ENCODE measurements around the gene DGAT2L6.
"Not testable (repeated sequence)": the region's sequence is repeated elsewhere in the genome, so short reads cannot be mapped to it uniquely, and the experiment has no call there.

DNA sequence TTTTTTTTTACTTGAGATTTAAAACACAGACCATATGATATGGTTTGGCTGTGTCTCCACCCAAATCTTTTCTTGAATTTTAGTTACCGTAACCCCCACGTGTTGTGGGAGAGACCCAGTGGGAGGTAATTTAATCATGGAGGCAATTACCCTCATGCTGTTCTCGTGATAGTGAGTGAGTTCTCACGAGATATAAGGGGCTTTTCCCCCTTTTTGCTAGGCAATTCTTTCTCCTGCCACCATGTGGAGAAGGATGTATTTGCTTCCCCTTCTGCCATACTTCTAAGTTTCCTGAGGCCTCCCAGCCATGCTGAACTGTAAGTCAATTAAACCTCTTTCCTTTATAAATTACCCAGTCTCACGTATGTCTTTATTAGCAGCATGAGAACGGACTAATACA, 32.3 kb downstream of the DGAT2L6 start:
- TF ChIP-seq, protein P1, sequence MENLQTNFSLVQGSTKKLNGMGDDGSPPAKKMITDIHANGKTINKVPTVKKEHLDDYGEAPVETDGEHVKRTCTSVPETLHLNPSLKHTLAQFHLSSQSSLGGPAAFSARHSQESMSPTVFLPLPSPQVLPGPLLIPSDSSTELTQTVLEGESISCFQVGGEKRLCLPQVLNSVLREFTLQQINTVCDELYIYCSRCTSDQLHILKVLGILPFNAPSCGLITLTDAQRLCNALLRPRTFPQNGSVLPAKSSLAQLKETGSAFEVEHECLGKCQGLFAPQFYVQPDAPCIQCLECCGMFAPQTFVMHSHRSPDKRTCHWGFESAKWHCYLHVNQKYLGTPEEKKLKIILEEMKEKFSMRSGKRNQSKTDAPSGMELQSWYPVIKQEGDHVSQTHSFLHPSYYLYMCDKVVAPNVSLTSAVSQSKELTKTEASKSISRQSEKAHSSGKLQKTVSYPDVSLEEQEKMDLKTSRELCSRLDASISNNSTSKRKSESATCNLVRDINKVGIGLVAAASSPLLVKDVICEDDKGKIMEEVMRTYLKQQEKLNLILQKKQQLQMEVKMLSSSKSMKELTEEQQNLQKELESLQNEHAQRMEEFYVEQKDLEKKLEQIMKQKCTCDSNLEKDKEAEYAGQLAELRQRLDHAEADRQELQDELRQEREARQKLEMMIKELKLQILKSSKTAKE (IDR thresholded peaks at IDR 0.05; ENCODE audit: low read depth, poor library complexity, severe bottlenecking) = not testable (repeated sequence)
- not testable (repeated sequence) for TF ChIP-seq TCF7 (IDR thresholded peaks at IDR 0.05; ENCODE audit: borderline replicate concordance); CHD4 (IDR thresholded peaks at IDR 0.05); HDGF (IDR thresholded peaks at IDR 0.05); ESRRA (IDR thresholded peaks at IDR 0.05; ENCODE audit: low read length); GABPA (IDR thresholded peaks at IDR 0.05; ENCODE audit: low read depth)
- TF ChIP-seq, protein P2, sequence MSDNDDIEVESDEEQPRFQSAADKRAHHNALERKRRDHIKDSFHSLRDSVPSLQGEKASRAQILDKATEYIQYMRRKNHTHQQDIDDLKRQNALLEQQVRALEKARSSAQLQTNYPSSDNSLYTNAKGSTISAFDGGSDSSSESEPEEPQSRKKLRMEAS (IDR thresholded peaks at IDR 0.05; ENCODE audit: low read depth, low read length) = not testable (repeated sequence)
- TF ChIP-seq, protein P3, sequence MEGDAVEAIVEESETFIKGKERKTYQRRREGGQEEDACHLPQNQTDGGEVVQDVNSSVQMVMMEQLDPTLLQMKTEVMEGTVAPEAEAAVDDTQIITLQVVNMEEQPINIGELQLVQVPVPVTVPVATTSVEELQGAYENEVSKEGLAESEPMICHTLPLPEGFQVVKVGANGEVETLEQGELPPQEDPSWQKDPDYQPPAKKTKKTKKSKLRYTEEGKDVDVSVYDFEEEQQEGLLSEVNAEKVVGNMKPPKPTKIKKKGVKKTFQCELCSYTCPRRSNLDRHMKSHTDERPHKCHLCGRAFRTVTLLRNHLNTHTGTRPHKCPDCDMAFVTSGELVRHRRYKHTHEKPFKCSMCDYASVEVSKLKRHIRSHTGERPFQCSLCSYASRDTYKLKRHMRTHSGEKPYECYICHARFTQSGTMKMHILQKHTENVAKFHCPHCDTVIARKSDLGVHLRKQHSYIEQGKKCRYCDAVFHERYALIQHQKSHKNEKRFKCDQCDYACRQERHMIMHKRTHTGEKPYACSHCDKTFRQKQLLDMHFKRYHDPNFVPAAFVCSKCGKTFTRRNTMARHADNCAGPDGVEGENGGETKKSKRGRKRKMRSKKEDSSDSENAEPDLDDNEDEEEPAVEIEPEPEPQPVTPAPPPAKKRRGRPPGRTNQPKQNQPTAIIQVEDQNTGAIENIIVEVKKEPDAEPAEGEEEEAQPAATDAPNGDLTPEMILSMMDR (IDR thresholded peaks at IDR 0.05 in 2 of 3, conservative IDR thresholded peaks at IDR 0.05 in 1 of 3; ENCODE audit: control insufficient read depth in 2 of 3, extremely low read depth in 1 of 3, insufficient read depth in 1 of 3, low read depth in 3 of 3, low read length in 3 of 3) = not testable (repeated sequence)
- TF ChIP-seq, protein P4, sequence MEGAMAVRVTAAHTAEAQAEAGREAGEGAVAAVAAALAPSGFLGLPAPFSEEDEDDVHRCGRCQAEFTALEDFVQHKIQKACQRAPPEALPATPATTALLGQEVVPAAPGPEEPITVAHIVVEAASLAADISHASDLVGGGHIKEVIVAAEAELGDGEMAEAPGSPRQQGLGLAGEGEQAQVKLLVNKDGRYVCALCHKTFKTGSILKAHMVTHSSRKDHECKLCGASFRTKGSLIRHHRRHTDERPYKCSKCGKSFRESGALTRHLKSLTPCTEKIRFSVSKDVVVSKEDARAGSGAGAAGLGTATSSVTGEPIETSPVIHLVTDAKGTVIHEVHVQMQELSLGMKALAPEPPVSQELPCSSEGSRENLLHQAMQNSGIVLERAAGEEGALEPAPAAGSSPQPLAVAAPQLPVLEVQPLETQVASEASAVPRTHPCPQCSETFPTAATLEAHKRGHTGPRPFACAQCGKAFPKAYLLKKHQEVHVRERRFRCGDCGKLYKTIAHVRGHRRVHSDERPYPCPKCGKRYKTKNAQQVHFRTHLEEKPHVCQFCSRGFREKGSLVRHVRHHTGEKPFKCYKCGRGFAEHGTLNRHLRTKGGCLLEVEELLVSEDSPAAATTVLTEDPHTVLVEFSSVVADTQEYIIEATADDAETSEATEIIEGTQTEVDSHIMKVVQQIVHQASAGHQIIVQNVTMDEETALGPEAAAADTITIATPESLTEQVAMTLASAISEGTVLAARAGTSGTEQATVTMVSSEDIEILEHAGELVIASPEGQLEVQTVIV (IDR thresholded peaks at IDR 0.05; ENCODE audit: borderline replicate concordance, partially characterized antibody) = not testable (repeated sequence)
- TF ChIP-seq, protein P5, sequence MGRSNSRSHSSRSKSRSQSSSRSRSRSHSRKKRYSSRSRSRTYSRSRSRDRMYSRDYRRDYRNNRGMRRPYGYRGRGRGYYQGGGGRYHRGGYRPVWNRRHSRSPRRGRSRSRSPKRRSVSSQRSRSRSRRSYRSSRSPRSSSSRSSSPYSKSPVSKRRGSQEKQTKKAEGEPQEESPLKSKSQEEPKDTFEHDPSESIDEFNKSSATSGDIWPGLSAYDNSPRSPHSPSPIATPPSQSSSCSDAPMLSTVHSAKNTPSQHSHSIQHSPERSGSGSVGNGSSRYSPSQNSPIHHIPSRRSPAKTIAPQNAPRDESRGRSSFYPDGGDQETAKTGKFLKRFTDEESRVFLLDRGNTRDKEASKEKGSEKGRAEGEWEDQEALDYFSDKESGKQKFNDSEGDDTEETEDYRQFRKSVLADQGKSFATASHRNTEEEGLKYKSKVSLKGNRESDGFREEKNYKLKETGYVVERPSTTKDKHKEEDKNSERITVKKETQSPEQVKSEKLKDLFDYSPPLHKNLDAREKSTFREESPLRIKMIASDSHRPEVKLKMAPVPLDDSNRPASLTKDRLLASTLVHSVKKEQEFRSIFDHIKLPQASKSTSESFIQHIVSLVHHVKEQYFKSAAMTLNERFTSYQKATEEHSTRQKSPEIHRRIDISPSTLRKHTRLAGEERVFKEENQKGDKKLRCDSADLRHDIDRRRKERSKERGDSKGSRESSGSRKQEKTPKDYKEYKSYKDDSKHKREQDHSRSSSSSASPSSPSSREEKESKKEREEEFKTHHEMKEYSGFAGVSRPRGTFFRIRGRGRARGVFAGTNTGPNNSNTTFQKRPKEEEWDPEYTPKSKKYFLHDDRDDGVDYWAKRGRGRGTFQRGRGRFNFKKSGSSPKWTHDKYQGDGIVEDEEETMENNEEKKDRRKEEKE (IDR thresholded peaks at IDR 0.05) = not testable (repeated sequence)
- TF ChIP-seq, protein P6, sequence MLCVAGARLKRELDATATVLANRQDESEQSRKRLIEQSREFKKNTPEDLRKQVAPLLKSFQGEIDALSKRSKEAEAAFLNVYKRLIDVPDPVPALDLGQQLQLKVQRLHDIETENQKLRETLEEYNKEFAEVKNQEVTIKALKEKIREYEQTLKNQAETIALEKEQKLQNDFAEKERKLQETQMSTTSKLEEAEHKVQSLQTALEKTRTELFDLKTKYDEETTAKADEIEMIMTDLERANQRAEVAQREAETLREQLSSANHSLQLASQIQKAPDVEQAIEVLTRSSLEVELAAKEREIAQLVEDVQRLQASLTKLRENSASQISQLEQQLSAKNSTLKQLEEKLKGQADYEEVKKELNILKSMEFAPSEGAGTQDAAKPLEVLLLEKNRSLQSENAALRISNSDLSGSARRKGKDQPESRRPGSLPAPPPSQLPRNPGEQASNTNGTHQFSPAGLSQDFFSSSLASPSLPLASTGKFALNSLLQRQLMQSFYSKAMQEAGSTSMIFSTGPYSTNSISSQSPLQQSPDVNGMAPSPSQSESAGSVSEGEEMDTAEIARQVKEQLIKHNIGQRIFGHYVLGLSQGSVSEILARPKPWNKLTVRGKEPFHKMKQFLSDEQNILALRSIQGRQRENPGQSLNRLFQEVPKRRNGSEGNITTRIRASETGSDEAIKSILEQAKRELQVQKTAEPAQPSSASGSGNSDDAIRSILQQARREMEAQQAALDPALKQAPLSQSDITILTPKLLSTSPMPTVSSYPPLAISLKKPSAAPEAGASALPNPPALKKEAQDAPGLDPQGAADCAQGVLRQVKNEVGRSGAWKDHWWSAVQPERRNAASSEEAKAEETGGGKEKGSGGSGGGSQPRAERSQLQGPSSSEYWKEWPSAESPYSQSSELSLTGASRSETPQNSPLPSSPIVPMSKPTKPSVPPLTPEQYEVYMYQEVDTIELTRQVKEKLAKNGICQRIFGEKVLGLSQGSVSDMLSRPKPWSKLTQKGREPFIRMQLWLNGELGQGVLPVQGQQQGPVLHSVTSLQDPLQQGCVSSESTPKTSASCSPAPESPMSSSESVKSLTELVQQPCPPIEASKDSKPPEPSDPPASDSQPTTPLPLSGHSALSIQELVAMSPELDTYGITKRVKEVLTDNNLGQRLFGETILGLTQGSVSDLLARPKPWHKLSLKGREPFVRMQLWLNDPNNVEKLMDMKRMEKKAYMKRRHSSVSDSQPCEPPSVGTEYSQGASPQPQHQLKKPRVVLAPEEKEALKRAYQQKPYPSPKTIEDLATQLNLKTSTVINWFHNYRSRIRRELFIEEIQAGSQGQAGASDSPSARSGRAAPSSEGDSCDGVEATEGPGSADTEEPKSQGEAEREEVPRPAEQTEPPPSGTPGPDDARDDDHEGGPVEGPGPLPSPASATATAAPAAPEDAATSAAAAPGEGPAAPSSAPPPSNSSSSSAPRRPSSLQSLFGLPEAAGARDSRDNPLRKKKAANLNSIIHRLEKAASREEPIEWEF (IDR thresholded peaks at IDR 0.05; ENCODE audit: insufficient replicate concordance, low read depth, low read length) = not testable (repeated sequence)
- TF ChIP-seq, protein P7, sequence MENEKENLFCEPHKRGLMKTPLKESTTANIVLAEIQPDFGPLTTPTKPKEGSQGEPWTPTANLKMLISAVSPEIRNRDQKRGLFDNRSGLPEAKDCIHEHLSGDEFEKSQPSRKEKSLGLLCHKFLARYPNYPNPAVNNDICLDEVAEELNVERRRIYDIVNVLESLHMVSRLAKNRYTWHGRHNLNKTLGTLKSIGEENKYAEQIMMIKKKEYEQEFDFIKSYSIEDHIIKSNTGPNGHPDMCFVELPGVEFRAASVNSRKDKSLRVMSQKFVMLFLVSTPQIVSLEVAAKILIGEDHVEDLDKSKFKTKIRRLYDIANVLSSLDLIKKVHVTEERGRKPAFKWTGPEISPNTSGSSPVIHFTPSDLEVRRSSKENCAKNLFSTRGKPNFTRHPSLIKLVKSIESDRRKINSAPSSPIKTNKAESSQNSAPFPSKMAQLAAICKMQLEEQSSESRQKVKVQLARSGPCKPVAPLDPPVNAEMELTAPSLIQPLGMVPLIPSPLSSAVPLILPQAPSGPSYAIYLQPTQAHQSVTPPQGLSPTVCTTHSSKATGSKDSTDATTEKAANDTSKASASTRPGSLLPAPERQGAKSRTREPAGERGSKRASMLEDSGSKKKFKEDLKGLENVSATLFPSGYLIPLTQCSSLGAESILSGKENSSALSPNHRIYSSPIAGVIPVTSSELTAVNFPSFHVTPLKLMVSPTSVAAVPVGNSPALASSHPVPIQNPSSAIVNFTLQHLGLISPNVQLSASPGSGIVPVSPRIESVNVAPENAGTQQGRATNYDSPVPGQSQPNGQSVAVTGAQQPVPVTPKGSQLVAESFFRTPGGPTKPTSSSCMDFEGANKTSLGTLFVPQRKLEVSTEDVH (IDR thresholded peaks at IDR 0.05; ENCODE audit: low read depth, partially characterized antibody) = not testable (repeated sequence)

Data from GM12878 (cell line).